K562 (cell line): ENCODE results near the gene ATP1A3. TPM values are rescaled to one million over a fixed set of nuclear protein-coding genes. Genes with fewer than 3 reads are reported as not detected.

Experiments used
- CBFB ChIP-seq: sonication (generic); formaldehyde crosslinking; IDR thresholded peaks from 2 replicates; pipeline ENCODE4 v1.4.0; 2020; ENCODE audit warnings: mild to moderate bottlenecking, missing genetic modification reagents
- DACH1 ChIP-seq: fragments of 450-650 bp; IDR thresholded peaks from 2 replicates; pipeline ENCODE4 v1.6.1; 2018; ENCODE audit not compliant: partially characterized antibody
- GATAD2A ChIP-seq: fragments of 450-650 bp; IDR thresholded peaks from 2 replicates; pipeline ENCODE4 v1.6.1; 2017
- GMEB1 ChIP-seq: fragments of 250-450 bp; sonication (Bioruptor Pico); IDR thresholded peaks from 2 replicates; pipeline ENCODE4 v1.4.0; 2020; ENCODE audit warnings: mild to moderate bottlenecking
- HLTF ChIP-seq: fragments of 450-650 bp; IDR thresholded peaks from 2 replicates; pipeline ENCODE4 v1.6.1; 2016
- HMGN3 ChIP-seq: IDR thresholded peaks from 2 replicates; pipeline ENCODE4 v1.6.1; 2011; ENCODE audit warnings: borderline replicate concordance, low read depth, mild to moderate bottlenecking, mixed read lengths, low read length; ENCODE audit not compliant: insufficient read length; ENCODE audit errors: extremely low read depth
- NCOR1 ChIP-seq: fragments of 450-650 bp; IDR thresholded peaks from 2 replicates; pipeline ENCODE4 v1.6.1; 2016; ENCODE audit warnings: mild to moderate bottlenecking, moderate library complexity
- NFIC ChIP-seq: fragments of 450-650 bp; IDR thresholded peaks from 2 replicates; pipeline ENCODE4 v1.6.1; 2017; ENCODE audit warnings: mild to moderate bottlenecking, inconsistent platforms
- SMARCB1 ChIP-seq: IDR thresholded peaks from 2 replicates; pipeline ENCODE4 v1.6.1; 2011; ENCODE audit warnings: improper control_type of control experiment, low read depth; ENCODE audit not compliant: insufficient read length
- TAL1 ChIP-seq: fragments of 450-650 bp; IDR thresholded peaks from 2 replicates; pipeline ENCODE4 v1.6.1; 2016; ENCODE audit warnings: mild to moderate bottlenecking
- TGIF2 ChIP-seq: sonication (generic); formaldehyde crosslinking; IDR thresholded peaks from 2 replicates; pipeline ENCODE4 v1.8.1; 2022; ENCODE audit warnings: mild to moderate bottlenecking, missing genetic modification reagents, moderate library complexity
- TOE1 ChIP-seq, 2 experiments: fragments of 450-650 bp in 1 of 2; sonication (generic) in 1 of 2; formaldehyde crosslinking in 1 of 2; IDR thresholded peaks; 2 replicates each; pipeline versions ENCODE4 v1.7.1 to v1.8.0; 2016 to 2022; ENCODE audit warnings: borderline replicate concordance in 2 of 2, mild to moderate bottlenecking in 2 of 2, antibody characterized with exemption in 1 of 2, inconsistent platforms in 1 of 2, low read depth in 1 of 2, missing genetic modification reagents in 1 of 2, moderate library complexity in 1 of 2
- WHSC1 ChIP-seq: IDR thresholded peaks from one replicate; pipeline ENCODE4 v1.6.1; 2012; ENCODE audit warnings: low read length, control low read depth, inconsistent platforms
- ZBTB49 ChIP-seq: sonication (generic); formaldehyde crosslinking; IDR thresholded peaks from 2 replicates; pipeline ENCODE4 v1.8.0; 2022; ENCODE audit warnings: missing genetic modification reagents, mild to moderate bottlenecking, borderline replicate concordance
- ZKSCAN3 ChIP-seq: fragments of 250-450 bp; sonication (Bioruptor Pico); IDR thresholded peaks from 2 replicates; pipeline ENCODE4 v1.4.0; 2020
- polyA plus RNA-seq, 8 experiments: library from polyadenylated mRNA; depleted of rRNA in 4 of 8; stranded (reverse) in 5 of 8; unstranded in 3 of 8; fragments of >200 nt; fragmentation: Nextera tagmentation in 2 of 8; fragmentation: Illumina TruSeq in 1 of 8; extraction: Ambion mirVana in 2 of 8; extraction: Trizol in 1 of 8; gene quantifications; 2 replicates each; pipeline versions ENCODE4 v1.2.1 to v1.2.3, GENCODE V29; 2011 to 2014; ENCODE audit warnings: inconsistent platforms in 1 of 8, missing spikeins in 1 of 8
- total RNA-seq, 7 experiments: library from RNA; depleted of rRNA in 6 of 7; stranded (reverse); fragments of >200 nt in 6 of 7; fragmentation: Illumina TruSeq in 2 of 7; extraction: Trizol in 2 of 7; gene quantifications; 2 replicates each; pipeline versions ENCODE4 v1.2.1 to v1.2.3, GENCODE V29; 2011 to 2021; ENCODE audit warnings: low replicate concordance in 1 of 7
- TF ChIP-seq, protein P1 (sequence below): fragments of 450-650 bp; conservative IDR thresholded peaks from 2 replicates; pipeline ENCODE4 v1.6.1; 2016; ENCODE audit warnings: missing genetic modification characterization, low read depth, mild to moderate bottlenecking, missing compliant biosample characterization, moderate library complexity
- TF ChIP-seq, protein P2 (sequence below): fragments of 200-800 bp; sonication (Bioruptor generic); IDR thresholded peaks from 2 replicates; pipeline ENCODE4 v1.6.1; 2016; ENCODE audit warnings: missing genetic modification characterization, missing compliant biosample characterization

The ATP1A3 gene
- total and polyA plus RNA-seq, 9 of the 15 experiments (the other 6 are each of a cell fraction or from before 2014, with no cell fraction given): 0.03 to 1.0 (median 0.17) TPM; not detected in 3

DNA sequence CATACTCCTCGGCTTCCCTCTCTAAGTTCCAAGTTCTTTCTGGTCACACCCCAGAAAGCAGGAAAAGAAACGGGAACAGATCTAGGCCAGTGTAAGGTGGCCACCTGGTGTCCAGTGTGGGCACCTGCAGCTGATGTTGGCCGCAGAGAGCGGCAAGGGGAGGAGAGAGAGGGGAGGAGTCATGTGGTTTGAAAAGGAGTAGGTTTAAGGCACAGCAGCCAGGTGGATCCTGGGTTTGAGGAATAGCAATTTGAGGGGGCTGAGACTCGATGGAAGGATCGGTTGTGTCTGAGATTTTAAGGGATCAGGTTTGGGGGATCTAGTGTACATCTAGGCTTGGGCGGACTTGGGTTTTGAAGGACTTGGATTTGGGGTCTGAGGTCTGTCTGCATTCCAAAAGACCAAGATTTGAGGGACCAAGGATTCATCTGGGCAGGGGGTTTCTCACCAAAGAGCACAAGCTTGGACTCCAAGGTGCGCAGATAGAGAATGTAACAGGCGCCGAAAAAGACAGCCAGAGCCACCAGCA is 36.1 kb downstream of the ATP1A3 start (continued):
- TF ChIP-seq GMEB1 (0 out of 2 replicates have a peak, but pooled peaks have one; percentile 8), TAL1 (no peak), HLTF (peak; percentile 31; the same call in 1 of the 2 replicates), WHSC1 (no peak), ZKSCAN3 (CRISPR knock-in tag) (no peak), NCOR1 (no peak), SMARCB1 (no peak), NFIC (no peak; the same call in 1 of the 2 replicates), GATAD2A (no peak), DACH1 (peak; percentile 65), HMGN3 (no peak), CBFB (CRISPR knock-in tag) (no peak), TGIF2 (no peak), TOE1 (IDR thresholded peaks at IDR 0.05; ENCODE audit: borderline replicate concordance) (peak; percentile 72; the same call in 1 of the 2 replicates), TOE1 (CRISPR knock-in tag; IDR thresholded peaks at IDR 0.05; ENCODE audit: borderline replicate concordance, low read depth) (0 out of 2 replicates have a peak, but pooled peaks have one; percentile 11), ZBTB49 (no peak)
- TF ChIP-seq, protein P1, sequence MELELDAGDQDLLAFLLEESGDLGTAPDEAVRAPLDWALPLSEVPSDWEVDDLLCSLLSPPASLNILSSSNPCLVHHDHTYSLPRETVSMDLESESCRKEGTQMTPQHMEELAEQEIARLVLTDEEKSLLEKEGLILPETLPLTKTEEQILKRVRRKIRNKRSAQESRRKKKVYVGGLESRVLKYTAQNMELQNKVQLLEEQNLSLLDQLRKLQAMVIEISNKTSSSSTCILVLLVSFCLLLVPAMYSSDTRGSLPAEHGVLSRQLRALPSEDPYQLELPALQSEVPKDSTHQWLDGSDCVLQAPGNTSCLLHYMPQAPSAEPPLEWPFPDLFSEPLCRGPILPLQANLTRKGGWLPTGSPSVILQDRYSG (tag): no peak
- TF ChIP-seq, protein P2, sequence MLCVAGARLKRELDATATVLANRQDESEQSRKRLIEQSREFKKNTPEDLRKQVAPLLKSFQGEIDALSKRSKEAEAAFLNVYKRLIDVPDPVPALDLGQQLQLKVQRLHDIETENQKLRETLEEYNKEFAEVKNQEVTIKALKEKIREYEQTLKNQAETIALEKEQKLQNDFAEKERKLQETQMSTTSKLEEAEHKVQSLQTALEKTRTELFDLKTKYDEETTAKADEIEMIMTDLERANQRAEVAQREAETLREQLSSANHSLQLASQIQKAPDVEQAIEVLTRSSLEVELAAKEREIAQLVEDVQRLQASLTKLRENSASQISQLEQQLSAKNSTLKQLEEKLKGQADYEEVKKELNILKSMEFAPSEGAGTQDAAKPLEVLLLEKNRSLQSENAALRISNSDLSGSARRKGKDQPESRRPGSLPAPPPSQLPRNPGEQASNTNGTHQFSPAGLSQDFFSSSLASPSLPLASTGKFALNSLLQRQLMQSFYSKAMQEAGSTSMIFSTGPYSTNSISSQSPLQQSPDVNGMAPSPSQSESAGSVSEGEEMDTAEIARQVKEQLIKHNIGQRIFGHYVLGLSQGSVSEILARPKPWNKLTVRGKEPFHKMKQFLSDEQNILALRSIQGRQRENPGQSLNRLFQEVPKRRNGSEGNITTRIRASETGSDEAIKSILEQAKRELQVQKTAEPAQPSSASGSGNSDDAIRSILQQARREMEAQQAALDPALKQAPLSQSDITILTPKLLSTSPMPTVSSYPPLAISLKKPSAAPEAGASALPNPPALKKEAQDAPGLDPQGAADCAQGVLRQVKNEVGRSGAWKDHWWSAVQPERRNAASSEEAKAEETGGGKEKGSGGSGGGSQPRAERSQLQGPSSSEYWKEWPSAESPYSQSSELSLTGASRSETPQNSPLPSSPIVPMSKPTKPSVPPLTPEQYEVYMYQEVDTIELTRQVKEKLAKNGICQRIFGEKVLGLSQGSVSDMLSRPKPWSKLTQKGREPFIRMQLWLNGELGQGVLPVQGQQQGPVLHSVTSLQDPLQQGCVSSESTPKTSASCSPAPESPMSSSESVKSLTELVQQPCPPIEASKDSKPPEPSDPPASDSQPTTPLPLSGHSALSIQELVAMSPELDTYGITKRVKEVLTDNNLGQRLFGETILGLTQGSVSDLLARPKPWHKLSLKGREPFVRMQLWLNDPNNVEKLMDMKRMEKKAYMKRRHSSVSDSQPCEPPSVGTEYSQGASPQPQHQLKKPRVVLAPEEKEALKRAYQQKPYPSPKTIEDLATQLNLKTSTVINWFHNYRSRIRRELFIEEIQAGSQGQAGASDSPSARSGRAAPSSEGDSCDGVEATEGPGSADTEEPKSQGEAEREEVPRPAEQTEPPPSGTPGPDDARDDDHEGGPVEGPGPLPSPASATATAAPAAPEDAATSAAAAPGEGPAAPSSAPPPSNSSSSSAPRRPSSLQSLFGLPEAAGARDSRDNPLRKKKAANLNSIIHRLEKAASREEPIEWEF: no peak
